Neural progenitor cell (in vitro differentiated cells): Measurements from ENCODE around the gene APOBEC3F. TPM values are rescaled to one million over a fixed set of nuclear protein-coding genes. Genes with fewer than 3 reads are reported as not detected.
"Not testable (repeated sequence)": the region's sequence is repeated elsewhere in the genome, so short reads cannot be mapped to it uniquely, and the experiment has no call there.

Experiments used
- DNase-seq: peaks from one replicate; pipeline ENCODE4 v3.0.0-alpha.2; 2016; ENCODE audit warnings: low spot score
- H2AFZ ChIP-seq: fragments of 200-600 bp; sonication (generic); replicated peaks from 2 replicates; pipeline ENCODE4 v1.6.1; 2016; ENCODE audit warnings: antibody characterized with exemption
- H3F3A ChIP-seq: fragments of 200-600 bp; sonication (generic); 2 replicates; pipeline ENCODE4 v1.6.1; 2016; ENCODE audit warnings: antibody characterized with exemption, low read depth
- H3K27ac ChIP-seq: fragments of 200-600 bp; sonication (generic); 2 replicates; pipeline ENCODE4 v1.5.1; 2016; ENCODE audit warnings: mild to moderate bottlenecking
- H3K27me3 ChIP-seq: fragments of 200-600 bp; sonication (generic); 2 replicates; pipeline ENCODE4 v1.6.1; 2016; ENCODE audit warnings: mild to moderate bottlenecking, moderate library complexity
- H3K36me3 ChIP-seq: fragments of 200-600 bp; sonication (generic); 2 replicates; pipeline ENCODE4 v1.5.1; 2016
- H3K4me1 ChIP-seq: fragments of 200-600 bp; sonication (generic); 2 replicates; pipeline ENCODE4 v1.6.1; 2016; ENCODE audit warnings: mixed run types
- H3K4me2 ChIP-seq: fragments of 200-600 bp; sonication (generic); 2 replicates; pipeline ENCODE4 v1.6.1; 2016
- H3K4me3 ChIP-seq: fragments of 200-600 bp; sonication (generic); 2 replicates; pipeline ENCODE4 v1.5.1; 2016
- H3K79me2 ChIP-seq: fragments of 200-600 bp; sonication (generic); 2 replicates; pipeline ENCODE4 v1.6.1; 2016; ENCODE audit warnings: low read depth
- H3K9ac ChIP-seq: fragments of 200-600 bp; sonication (generic); 2 replicates; pipeline ENCODE4 v1.6.1; 2016
- H3K9me3 ChIP-seq: fragments of 200-600 bp; sonication (generic); 2 replicates; pipeline ENCODE4 v1.5.1; 2016; ENCODE audit warnings: low read depth
- H4K20me1 ChIP-seq: fragments of 200-600 bp; sonication (generic); 2 replicates; pipeline ENCODE4 v1.6.1; 2016; ENCODE audit warnings: low read depth
- H3K27ac Mint-ChIP-seq: 3 replicates; pipeline ENCODE4 v1.8.0; 2021; ENCODE audit warnings: mixed read lengths
- H3K27me3 Mint-ChIP-seq: 2 replicates; pipeline ENCODE4 v1.8.0; 2022; ENCODE audit warnings: low read depth, mild to moderate bottlenecking, inconsistent platforms, moderate library complexity, mixed read lengths; ENCODE audit not compliant: insufficient read depth
- H3K36me3 Mint-ChIP-seq: 3 replicates; pipeline ENCODE4 v1.8.0; 2021; ENCODE audit warnings: mixed read lengths
- H3K4me1 Mint-ChIP-seq: 3 replicates; pipeline ENCODE4 v1.8.0; 2021; ENCODE audit warnings: mixed read lengths
- H3K4me3 Mint-ChIP-seq: 3 replicates; pipeline ENCODE4 v1.8.0; 2021; ENCODE audit warnings: mild to moderate bottlenecking, moderate library complexity, mixed read lengths
- H3K9me3 Mint-ChIP-seq: 3 replicates; pipeline ENCODE4 v1.8.0; 2020; ENCODE audit warnings: mixed read lengths
- EZH2 ChIP-seq: fragments of 200-600 bp; sonication (generic); IDR thresholded peaks from 2 replicates; pipeline ENCODE4 v1.6.1; 2017; ENCODE audit warnings: antibody characterized with exemption, mild to moderate bottlenecking, moderate library complexity
- EZH2phosphoT487 ChIP-seq: fragments of 200-600 bp; sonication (generic); IDR thresholded peaks from 2 replicates; pipeline ENCODE4 v1.6.1; 2017; ENCODE audit warnings: antibody characterized with exemption
- total RNA-seq: library from RNA; depleted of rRNA; stranded (reverse); fragments of >200 nt; gene quantifications from 2 replicates; pipeline ENCODE4 v1.2.3, GENCODE V29; 2015; ENCODE audit warnings: low replicate concordance
- TF ChIP-seq, protein P1 (sequence below): fragments of 200-600 bp; sonication (generic); IDR thresholded peaks from 2 replicates; pipeline ENCODE4 v1.5.1; 2017; ENCODE audit warnings: antibody characterized with exemption, mild to moderate bottlenecking

Gene APOBEC3F
- total RNA-seq, 1 donor from 2014 or later: 0.45 TPM

DNA sequence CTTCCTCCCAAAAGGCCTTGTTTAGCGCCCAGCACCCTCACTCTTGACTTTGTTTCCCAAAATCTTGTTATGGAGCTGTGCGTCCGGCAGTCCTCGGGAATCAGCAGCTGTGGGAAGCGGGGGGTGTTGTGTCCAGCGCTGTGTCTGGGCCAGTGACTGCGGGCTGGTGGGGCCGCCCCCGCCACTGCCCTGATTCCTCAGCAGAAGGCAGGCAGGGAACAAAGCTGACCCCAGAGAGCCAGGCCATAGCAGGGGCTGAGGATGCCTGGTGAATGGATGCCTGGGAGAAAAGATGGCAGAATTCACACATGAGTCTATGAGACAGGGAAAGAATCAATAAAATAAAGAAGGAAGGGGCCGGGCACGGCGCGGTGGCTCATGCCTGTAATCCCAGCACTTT lies 24.1 kb upstream of the APOBEC3F start:
- Histone ChIP-seq H3K27me3 (no peaks in the 10 kb centered on the region), H3K27ac (no peak overlapping the region), H3K4me2 (no peak overlapping the region), H3K79me2 (no peaks in the 10 kb centered on the region), H3K4me1 (peaks cover 33% of the 10 kb centered on the region), H3K36me3 (no peaks in the 10 kb centered on the region), H3K4me3 (no peak overlapping the region), H3F3A (peaks cover 17% of the 10 kb centered on the region), H3K9ac (no peak overlapping the region), H2AFZ (no peak overlapping the region), H4K20me1 (no peaks in the 10 kb centered on the region), H3K9me3 (no peaks in the 10 kb centered on the region)
- Mint-ChIP-seq H3K4me3 (peak overlapping the region; percentile 33), H3K27ac (no peak overlapping the region), H3K4me1 (peaks cover 46% of the 10 kb centered on the region), H3K9me3 (no peaks in the 10 kb centered on the region), H3K27me3 (peaks cover 20% of the 10 kb centered on the region), H3K36me3 (no peaks in the 10 kb centered on the region)
- DNase-seq: no peak
- TF ChIP-seq EZH2phosphoT487 (no peak), EZH2 (no peak)
- TF ChIP-seq, protein P1, sequence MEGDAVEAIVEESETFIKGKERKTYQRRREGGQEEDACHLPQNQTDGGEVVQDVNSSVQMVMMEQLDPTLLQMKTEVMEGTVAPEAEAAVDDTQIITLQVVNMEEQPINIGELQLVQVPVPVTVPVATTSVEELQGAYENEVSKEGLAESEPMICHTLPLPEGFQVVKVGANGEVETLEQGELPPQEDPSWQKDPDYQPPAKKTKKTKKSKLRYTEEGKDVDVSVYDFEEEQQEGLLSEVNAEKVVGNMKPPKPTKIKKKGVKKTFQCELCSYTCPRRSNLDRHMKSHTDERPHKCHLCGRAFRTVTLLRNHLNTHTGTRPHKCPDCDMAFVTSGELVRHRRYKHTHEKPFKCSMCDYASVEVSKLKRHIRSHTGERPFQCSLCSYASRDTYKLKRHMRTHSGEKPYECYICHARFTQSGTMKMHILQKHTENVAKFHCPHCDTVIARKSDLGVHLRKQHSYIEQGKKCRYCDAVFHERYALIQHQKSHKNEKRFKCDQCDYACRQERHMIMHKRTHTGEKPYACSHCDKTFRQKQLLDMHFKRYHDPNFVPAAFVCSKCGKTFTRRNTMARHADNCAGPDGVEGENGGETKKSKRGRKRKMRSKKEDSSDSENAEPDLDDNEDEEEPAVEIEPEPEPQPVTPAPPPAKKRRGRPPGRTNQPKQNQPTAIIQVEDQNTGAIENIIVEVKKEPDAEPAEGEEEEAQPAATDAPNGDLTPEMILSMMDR: no peak

DNA sequence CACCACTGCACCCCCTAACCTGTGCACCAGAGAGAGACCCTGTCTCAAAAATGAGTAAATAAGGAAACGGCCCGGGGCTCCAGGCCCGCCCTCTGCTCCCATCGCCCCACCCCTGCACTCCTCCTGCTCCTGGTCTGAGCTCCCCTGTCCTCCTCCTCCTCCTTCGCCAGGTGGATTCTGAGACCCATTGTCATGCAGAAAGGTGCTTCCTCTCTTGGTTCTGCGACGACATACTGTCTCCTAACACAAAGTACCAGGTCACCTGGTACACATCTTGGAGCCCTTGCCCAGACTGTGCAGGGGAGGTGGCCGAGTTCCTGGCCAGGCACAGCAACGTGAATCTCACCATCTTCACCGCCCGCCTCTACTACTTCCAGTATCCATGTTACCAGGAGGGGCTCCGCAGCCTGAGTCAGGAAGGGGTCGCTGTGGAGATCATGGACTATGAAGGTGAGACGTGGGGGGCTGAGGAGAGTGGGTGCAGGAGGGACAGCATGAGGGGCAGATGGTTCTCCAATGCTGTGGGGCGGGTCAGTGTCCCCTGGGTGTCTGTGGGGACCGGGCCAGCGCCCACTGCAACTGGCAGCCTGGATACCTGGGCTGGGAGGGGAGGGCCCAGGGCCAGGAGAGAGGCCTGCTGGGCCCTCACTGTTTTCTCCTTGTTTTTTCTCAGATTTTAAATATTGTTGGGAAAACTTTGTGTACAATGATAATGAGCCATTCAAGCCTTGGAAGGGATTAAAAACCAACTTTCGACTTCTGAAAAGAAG lies 22.9 kb upstream of the APOBEC3F start:
- no peak for DNase-seq
- Mint-ChIP-seq H3K4me1 (peaks cover 53% of the 10 kb centered on the region), H3K27me3 (peaks cover 18% of the 10 kb centered on the region), H3K36me3 (no peaks in the 10 kb centered on the region), H3K4me3 (no peak overlapping the region), H3K9me3 (no peaks in the 10 kb centered on the region), H3K27ac (peak overlapping the region; percentile 50)
- no peaks in the 10 kb centered on the region for H4K20me1 ChIP-seq
- H3K9me3 ChIP-seq: no peaks in the 10 kb centered on the region
- no peaks in the 10 kb centered on the region for H3K79me2 ChIP-seq
- H3K4me3 ChIP-seq: no peak overlapping the region
- H2AFZ ChIP-seq: no peak overlapping the region
- no peak overlapping the region for H3K9ac ChIP-seq
- H3K4me2 ChIP-seq: no peak overlapping the region
- H3K36me3 ChIP-seq: no peaks in the 10 kb centered on the region
- peaks cover 36% of the 10 kb centered on the region for H3K4me1 ChIP-seq
- H3K27ac ChIP-seq: no peak overlapping the region
- no peak for TF ChIP-seq EZH2phosphoT487
- no peak for TF ChIP-seq EZH2
- TF ChIP-seq, protein P1: peak; percentile 17
- H3F3A ChIP-seq: peaks cover 17% of the 10 kb centered on the region
- no peaks in the 10 kb centered on the region for H3K27me3 ChIP-seq

DNA sequence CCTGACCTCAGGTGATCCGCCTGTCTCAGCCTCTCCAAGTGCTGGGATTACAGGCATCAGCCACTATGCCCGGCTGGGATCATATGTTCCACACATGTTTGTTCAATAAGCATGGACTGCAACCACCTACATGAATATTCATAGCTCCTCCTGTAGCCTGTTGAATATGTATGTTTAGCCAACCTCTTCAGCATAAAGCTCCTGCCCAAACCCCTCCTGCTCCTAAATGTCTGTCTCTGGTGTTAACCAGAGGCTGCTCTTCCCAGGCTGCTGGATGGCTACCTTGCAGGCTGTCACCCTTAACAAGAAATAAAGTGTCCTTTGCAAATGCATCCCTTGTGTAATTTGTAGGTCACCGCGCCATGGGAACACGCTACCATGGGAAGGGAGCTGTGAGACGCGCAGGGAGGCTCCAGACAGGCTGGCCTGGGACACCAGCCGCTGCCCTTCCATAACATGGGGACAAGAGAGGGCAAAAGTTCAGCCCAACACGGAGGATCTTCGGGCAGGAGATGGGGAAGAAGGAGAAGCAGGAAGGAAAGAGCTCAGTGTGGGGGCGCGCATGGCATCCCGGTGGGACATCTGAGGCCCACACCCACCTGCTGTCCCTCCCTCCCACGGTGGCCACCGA lies 20.5 kb upstream of the APOBEC3F start:
- peaks cover 38% of the 10 kb centered on the region for H3K4me1 Mint-ChIP-seq
- peak overlapping the region; percentile 67 for H3K4me2 ChIP-seq
- H3K4me3 Mint-ChIP-seq: peak overlapping the region; percentile 78
- H3K27me3 ChIP-seq, H3K79me2 ChIP-seq, H3K36me3 Mint-ChIP-seq, H3K9me3 ChIP-seq, H3K36me3 ChIP-seq, H4K20me1 ChIP-seq, H3K27ac ChIP-seq, DNase-seq, H3F3A ChIP-seq, H3K9me3 Mint-ChIP-seq, H3K9ac ChIP-seq: not testable (repeated sequence)
- peak overlapping the region; percentile 81 for H3K27ac Mint-ChIP-seq
- peaks cover 19% of the 10 kb centered on the region for H3K4me1 ChIP-seq
- peak overlapping the region; percentile 72 for H2AFZ ChIP-seq
- H3K4me3 ChIP-seq: peak overlapping the region; percentile 21
- peaks cover 16% of the 10 kb centered on the region for H3K27me3 Mint-ChIP-seq
